ENCODE measurements around the gene KIF16B. TPM values are rescaled to one million over a fixed set of nuclear protein-coding genes. Genes with fewer than 3 reads are reported as not detected.

Gene KIF16B
- total RNA-seq, 1 donor from 2014 or later = 9.1 TPM

GRCh38 chr20:16539280-16540021, 33.8 kb downstream of the KIF16B start:
- ATAC-seq (ENCODE audit: low read depth) = no peak
- DNase-seq = no peak
- POLR2A ChIA-PET = no interaction called here
- H3K27ac Mint-ChIP-seq = no peak overlapping the region
- intact Hi-C loops (cut with micrococcal nuclease) = no loop called here
- H3K27me3 Mint-ChIP-seq = no peaks in the 10 kb centered on the region
- H3K4me3 Mint-ChIP-seq = no peak overlapping the region
- TF ChIP-seq CTCF (IDR thresholded peaks at IDR 0.05) = no peak
- peaks cover 11% of the 10 kb centered on the region for H3K4me1 Mint-ChIP-seq
- CTCF ChIA-PET = no interaction called here
- H3K36me3 Mint-ChIP-seq (ENCODE audit: low read depth) = peaks cover 5% of the 10 kb centered on the region
- no peaks in the 10 kb centered on the region for H3K9me3 Mint-ChIP-seq

- ChIA-PET CTCF (no interaction called here), POLR2A (no interaction called here)
- no peak overlapping the region for H3K27ac Mint-ChIP-seq
- intact Hi-C loops (cut with micrococcal nuclease) = no loop called here
- H3K27me3 Mint-ChIP-seq = no peaks in the 10 kb centered on the region
- H3K4me3 Mint-ChIP-seq = no peak overlapping the region
- peaks cover 12% of the 10 kb centered on the region for H3K4me1 Mint-ChIP-seq
- no peak for TF ChIP-seq CTCF (IDR thresholded peaks at IDR 0.05)
- no peak for ATAC-seq (ENCODE audit: low read depth)
- peaks cover 5% of the 10 kb centered on the region for H3K36me3 Mint-ChIP-seq (ENCODE audit: low read depth)
- H3K9me3 Mint-ChIP-seq = no peaks in the 10 kb centered on the region
- DNase-seq = no peak
These were observed 34.5 kb downstream of the KIF16B start for GRCh38 chr20:16538779-16539178.

- Mint-ChIP-seq H3K27ac (no peak overlapping the region), H3K4me3 (no peak overlapping the region), H3K27me3 (no peaks in the 10 kb centered on the region), H3K36me3 (ENCODE audit: low read depth) (peaks cover 5% of the 10 kb centered on the region), H3K9me3 (no peaks in the 10 kb centered on the region), H3K4me1 (peaks cover 12% of the 10 kb centered on the region)
- no peak for ATAC-seq (ENCODE audit: low read depth)
- DNase-seq = no peak
- ChIA-PET CTCF (no interaction called here), POLR2A (no interaction called here)
- TF ChIP-seq CTCF (IDR thresholded peaks at IDR 0.05) = no peak
- intact Hi-C loops (cut with micrococcal nuclease) = no loop called here
These were observed 35.3 kb downstream of the KIF16B start for GRCh38 chr20:16537918-16538317.

- no peak for TF ChIP-seq CTCF (IDR thresholded peaks at IDR 0.05)
- Mint-ChIP-seq H3K27ac (no peak overlapping the region), H3K4me3 (no peak overlapping the region), H3K4me1 (peaks cover 15% of the 10 kb centered on the region), H3K36me3 (ENCODE audit: low read depth) (peaks cover 5% of the 10 kb centered on the region), H3K9me3 (no peaks in the 10 kb centered on the region), H3K27me3 (no peaks in the 10 kb centered on the region)
- ChIA-PET POLR2A (no interaction called here), CTCF (no interaction called here)
- ATAC-seq (ENCODE audit: low read depth) (no peak), DNase-seq (no peak)
- intact Hi-C loops (cut with micrococcal nuclease) = no loop called here
These were observed 36.1 kb downstream of the KIF16B start for GRCh38 chr20:16537025-16537665.

- Mint-ChIP-seq H3K27me3 (no peaks in the 10 kb centered on the region), H3K36me3 (ENCODE audit: low read depth) (peaks cover 5% of the 10 kb centered on the region), H3K4me1 (peaks cover 15% of the 10 kb centered on the region), H3K9me3 (no peaks in the 10 kb centered on the region), H3K4me3 (no peak overlapping the region), H3K27ac (no peak overlapping the region)
- CTCF ChIA-PET = no interaction called here
- DNase-seq (no peak), ATAC-seq (ENCODE audit: low read depth) (no peak)
- no peak for TF ChIP-seq CTCF (IDR thresholded peaks at IDR 0.05)
- intact Hi-C loops (cut with micrococcal nuclease) = no loop called here
- POLR2A ChIA-PET = no interaction called here
These were observed 38.0 kb downstream of the KIF16B start for GRCh38 chr20:16535277-16535676.

All from activated B cell treated with CpG ODN at 0.5 μM for 24 hours (primary cell).